Keratinocyte (primary cell): ENCODE measurements around the gene PALM2AKAP2.

Source experiments
- EZH2 ChIP-seq: IDR thresholded peaks from one replicate; pipeline ENCODE4 v1.6.1; 2012; ENCODE audit warnings: inconsistent platforms, mild to moderate bottlenecking, low read length, moderate library complexity
- TF ChIP-seq, protein P1 (sequence below), 3 experiments: IDR thresholded peaks in 1 of 3; conservative IDR thresholded peaks in 1 of 3; optimal IDR thresholded peaks in 1 of 3; 2 replicates in 2 of 3; 3 replicates in 1 of 3; pipeline versions ENCODE3 to v1.5.1; 2011; ENCODE audit warnings: low read length in 3 of 3, mild to moderate bottlenecking in 3 of 3, moderate library complexity in 2 of 3, control low read depth in 1 of 3, inconsistent platforms in 1 of 3; ENCODE audit not compliant: insufficient read depth in 2 of 3; ENCODE audit errors: extremely low read depth in 1 of 3

DNA sequence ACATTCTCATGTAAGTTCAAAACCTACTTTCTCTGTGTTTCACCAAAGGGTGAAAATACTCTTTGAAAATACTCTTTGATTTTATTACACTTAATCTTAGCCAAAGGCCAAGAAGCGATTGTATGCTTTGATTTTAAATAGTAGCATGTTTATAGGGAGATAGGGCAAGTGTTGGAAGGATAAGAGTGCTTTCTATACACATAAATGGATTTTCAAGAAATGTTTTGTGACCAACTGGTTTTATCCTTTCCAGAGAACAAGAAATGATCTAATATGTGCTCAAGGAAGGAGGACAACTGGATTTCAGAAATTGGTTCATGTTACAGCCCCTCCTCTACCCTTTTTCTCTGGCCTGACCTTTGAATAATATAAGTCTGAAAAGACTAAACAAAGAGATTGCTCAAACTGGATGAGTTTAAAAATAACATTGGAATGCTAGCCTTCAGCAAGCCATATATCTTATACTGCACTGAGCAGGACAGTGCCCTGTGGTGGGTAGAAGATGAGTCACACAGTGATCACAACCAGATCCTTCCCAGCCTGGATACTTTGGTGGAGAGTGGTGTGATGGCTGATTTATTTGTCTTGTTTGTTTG is 13.1 kb downstream of the PALM2AKAP2 start:
- TF ChIP-seq, protein P1, sequence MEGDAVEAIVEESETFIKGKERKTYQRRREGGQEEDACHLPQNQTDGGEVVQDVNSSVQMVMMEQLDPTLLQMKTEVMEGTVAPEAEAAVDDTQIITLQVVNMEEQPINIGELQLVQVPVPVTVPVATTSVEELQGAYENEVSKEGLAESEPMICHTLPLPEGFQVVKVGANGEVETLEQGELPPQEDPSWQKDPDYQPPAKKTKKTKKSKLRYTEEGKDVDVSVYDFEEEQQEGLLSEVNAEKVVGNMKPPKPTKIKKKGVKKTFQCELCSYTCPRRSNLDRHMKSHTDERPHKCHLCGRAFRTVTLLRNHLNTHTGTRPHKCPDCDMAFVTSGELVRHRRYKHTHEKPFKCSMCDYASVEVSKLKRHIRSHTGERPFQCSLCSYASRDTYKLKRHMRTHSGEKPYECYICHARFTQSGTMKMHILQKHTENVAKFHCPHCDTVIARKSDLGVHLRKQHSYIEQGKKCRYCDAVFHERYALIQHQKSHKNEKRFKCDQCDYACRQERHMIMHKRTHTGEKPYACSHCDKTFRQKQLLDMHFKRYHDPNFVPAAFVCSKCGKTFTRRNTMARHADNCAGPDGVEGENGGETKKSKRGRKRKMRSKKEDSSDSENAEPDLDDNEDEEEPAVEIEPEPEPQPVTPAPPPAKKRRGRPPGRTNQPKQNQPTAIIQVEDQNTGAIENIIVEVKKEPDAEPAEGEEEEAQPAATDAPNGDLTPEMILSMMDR (optimal IDR thresholded peaks at IDR 0.05 in 1 of 3, IDR thresholded peaks at IDR 0.05 in 1 of 3, conservative IDR thresholded peaks at IDR 0.05 in 1 of 3; ENCODE audit: extremely low read depth in 1 of 3, insufficient read depth in 2 of 3, low read length in 3 of 3) = no peak
- no peak for TF ChIP-seq EZH2
